ENCODE results near the gene ASIP. TPM values are rescaled to one million over a fixed set of nuclear protein-coding genes. Genes with fewer than 3 reads are reported as not detected.

Gene ASIP
- total and polyA plus RNA-seq, 2 of the 4 experiments (the other 2 are of a cell fraction) = not detected

DNA sequence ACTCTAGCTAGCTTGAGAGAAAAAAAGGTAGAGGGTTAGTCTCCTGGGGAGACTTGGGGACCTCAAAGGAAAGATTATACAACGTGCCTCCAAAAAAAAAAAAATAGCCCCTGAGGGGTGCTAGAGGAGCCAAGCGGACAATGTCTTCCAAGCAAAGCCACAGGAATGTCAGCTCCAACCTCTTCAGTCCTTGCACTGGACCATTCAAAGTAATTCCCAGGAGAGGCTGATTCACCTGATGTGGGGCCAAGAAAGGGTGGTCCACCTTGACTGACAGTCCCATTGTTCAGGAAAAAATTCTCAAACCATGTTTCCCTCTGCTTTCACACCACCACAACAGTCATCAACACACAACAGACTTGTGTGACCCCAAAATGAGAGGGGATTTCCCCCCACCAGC, 30.7 kb downstream of the ASIP start:
- Histone ChIP-seq H2BK5ac (ENCODE audit: low read depth, low read length, poor library complexity, severe bottlenecking) (no peak overlapping the region), H3K9ac (ENCODE audit: low read depth, low read length) (no peak overlapping the region), H3K9me1 (ENCODE audit: insufficient read depth, low read length) (peaks cover 8% of the 10 kb centered on the region; the same call in 1 of the 2 replicates), H4K5ac (ENCODE audit: low read depth, low read length) (no peak overlapping the region), H3K4me2 (ENCODE audit: low read depth, low read length) (no peak overlapping the region), H3K9me3 (ENCODE audit: control insufficient read depth, insufficient read depth, low read length) (no peaks in the 10 kb centered on the region), H3K23ac (ENCODE audit: low read depth, low read length) (no peak overlapping the region; the same call in 1 of the 2 replicates), H3K4ac (ENCODE audit: low read depth, low read length) (no peak overlapping the region), H4K20me1 (ENCODE audit: insufficient read depth, low read length) (no peaks in the 10 kb centered on the region), H3K14ac (replicated peaks; ENCODE audit: low read depth, low read length) (no peak overlapping the region), H4K91ac (ENCODE audit: insufficient read depth, low read depth, low read length) (no peak overlapping the region), H3K36me3 (ENCODE audit: control insufficient read depth, insufficient read depth, low read length) (peaks cover 4% of the 10 kb centered on the region), H2BK20ac (ENCODE audit: low read depth, low read length) (no peak overlapping the region), H2BK15ac (ENCODE audit: low read depth, low read length) (no peak overlapping the region), H3K4me1 (ENCODE audit: control insufficient read depth, insufficient read depth, low read length) (no peaks in the 10 kb centered on the region), H2AK5ac (ENCODE audit: low read depth, low read length) (no peak overlapping the region), H3K56ac (ENCODE audit: extremely low read depth, insufficient read depth, low read length) (no peak overlapping the region), H2BK120ac (ENCODE audit: low read depth, low read length) (no peak overlapping the region), H3K18ac (ENCODE audit: low read depth, low read length) (no peak overlapping the region), H3K4me3 (ENCODE audit: insufficient read depth, low read depth, low read length) (no peak overlapping the region), H3K27me3 (ENCODE audit: control insufficient read depth, insufficient read depth, low read length) (no peaks in the 10 kb centered on the region), H3K79me1 (ENCODE audit: low read depth in 1 of 2, low read length in 2 of 2) (no peaks in the 10 kb centered on the region), H3K27ac (ENCODE audit: insufficient read depth, low read length) (no peak overlapping the region), H4K8ac (ENCODE audit: low read depth in 2 of 2, low read length in 2 of 2) (no peak overlapping the region), H2AK9ac (replicated peaks; ENCODE audit: low read depth, low read length, poor library complexity) (no peak overlapping the region), H2AFZ (replicated peaks; ENCODE audit: low read length, poor library complexity) (no peak overlapping the region)
- TF ChIP-seq SMC3 (IDR thresholded peaks at IDR 0.05; ENCODE audit: low read depth, low read length) = no peak
- no peak for TF ChIP-seq RCOR1 (IDR thresholded peaks at IDR 0.05; ENCODE audit: insufficient replicate concordance, low read length)
- TF ChIP-seq CHD1 (IDR thresholded peaks at IDR 0.05; ENCODE audit: low read depth, low read length) = no peak
- TF ChIP-seq NFE2L2 (IDR thresholded peaks at IDR 0.05; ENCODE audit: low read depth, low read length) = no peak
- TF ChIP-seq, protein P1, sequence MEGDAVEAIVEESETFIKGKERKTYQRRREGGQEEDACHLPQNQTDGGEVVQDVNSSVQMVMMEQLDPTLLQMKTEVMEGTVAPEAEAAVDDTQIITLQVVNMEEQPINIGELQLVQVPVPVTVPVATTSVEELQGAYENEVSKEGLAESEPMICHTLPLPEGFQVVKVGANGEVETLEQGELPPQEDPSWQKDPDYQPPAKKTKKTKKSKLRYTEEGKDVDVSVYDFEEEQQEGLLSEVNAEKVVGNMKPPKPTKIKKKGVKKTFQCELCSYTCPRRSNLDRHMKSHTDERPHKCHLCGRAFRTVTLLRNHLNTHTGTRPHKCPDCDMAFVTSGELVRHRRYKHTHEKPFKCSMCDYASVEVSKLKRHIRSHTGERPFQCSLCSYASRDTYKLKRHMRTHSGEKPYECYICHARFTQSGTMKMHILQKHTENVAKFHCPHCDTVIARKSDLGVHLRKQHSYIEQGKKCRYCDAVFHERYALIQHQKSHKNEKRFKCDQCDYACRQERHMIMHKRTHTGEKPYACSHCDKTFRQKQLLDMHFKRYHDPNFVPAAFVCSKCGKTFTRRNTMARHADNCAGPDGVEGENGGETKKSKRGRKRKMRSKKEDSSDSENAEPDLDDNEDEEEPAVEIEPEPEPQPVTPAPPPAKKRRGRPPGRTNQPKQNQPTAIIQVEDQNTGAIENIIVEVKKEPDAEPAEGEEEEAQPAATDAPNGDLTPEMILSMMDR (conservative IDR thresholded peaks at IDR 0.05; ENCODE audit: low read depth, low read length) = no peak
- no peak for TF ChIP-seq RFX5 (IDR thresholded peaks at IDR 0.05; ENCODE audit: low read depth, low read length)
- TF ChIP-seq MXI1 (IDR thresholded peaks at IDR 0.05; ENCODE audit: borderline replicate concordance, low read depth, low read length) = no peak
- TF ChIP-seq, protein P2, sequence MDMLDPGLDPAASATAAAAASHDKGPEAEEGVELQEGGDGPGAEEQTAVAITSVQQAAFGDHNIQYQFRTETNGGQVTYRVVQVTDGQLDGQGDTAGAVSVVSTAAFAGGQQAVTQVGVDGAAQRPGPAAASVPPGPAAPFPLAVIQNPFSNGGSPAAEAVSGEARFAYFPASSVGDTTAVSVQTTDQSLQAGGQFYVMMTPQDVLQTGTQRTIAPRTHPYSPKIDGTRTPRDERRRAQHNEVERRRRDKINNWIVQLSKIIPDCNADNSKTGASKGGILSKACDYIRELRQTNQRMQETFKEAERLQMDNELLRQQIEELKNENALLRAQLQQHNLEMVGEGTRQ (IDR thresholded peaks at IDR 0.05; ENCODE audit: low read depth, low read length) = no peak
- TF ChIP-seq BHLHE40 (IDR thresholded peaks at IDR 0.05; ENCODE audit: low read depth, low read length) = no peak
- TF ChIP-seq CEBPB (IDR thresholded peaks at IDR 0.05; ENCODE audit: low read depth, low read length) = no peak
- no peak for TF ChIP-seq MAZ (IDR thresholded peaks at IDR 0.05; ENCODE audit: borderline replicate concordance, low read depth, low read length)
- TF ChIP-seq POLR2A (IDR thresholded peaks at IDR 0.05; ENCODE audit: low read depth, low read length) = no peak
- TF ChIP-seq, protein P3, sequence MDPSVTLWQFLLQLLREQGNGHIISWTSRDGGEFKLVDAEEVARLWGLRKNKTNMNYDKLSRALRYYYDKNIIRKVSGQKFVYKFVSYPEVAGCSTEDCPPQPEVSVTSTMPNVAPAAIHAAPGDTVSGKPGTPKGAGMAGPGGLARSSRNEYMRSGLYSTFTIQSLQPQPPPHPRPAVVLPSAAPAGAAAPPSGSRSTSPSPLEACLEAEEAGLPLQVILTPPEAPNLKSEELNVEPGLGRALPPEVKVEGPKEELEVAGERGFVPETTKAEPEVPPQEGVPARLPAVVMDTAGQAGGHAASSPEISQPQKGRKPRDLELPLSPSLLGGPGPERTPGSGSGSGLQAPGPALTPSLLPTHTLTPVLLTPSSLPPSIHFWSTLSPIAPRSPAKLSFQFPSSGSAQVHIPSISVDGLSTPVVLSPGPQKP (IDR thresholded peaks at IDR 0.05; ENCODE audit: borderline replicate concordance, low read depth, low read length) = no peak
- ATAC-seq (ENCODE audit: low read depth) (no peak), DNase-seq (peak; percentile 52)
- no TSS peak for BruUV-seq (replicated peaks)
- WGBS, 2 experiments (ENCODE audit: extremely low coverage in 2 of 2, insufficient read length in 1 of 2) = 100% methylated on average over 1 of the region's 2 CpGs; no CpG with 5 or more reads in 1 of the 2 experiments
- intact Hi-C loops (cut with micrococcal nuclease) = no loop called here
- dilution Hi-C loops (cut with HindIII; ENCODE audit: low sequenced_read_pairs, unreplicated experiment) = no loop called here
- CTCF ChIA-PET = no interaction called here
- in situ Hi-C loops (cut with MboI; ENCODE audit: low sequenced_read_pairs) = loop anchor here (10.0 kb wide), 1 partner anchor 57 kb away; no protein-coding TSS in a partner anchor
- POLR2A ChIA-PET (ENCODE audit: unreplicated experiment) = no interaction called here
